ENCODE measurements around the gene SIGLECL1. TPM values are rescaled to one million over a fixed set of nuclear protein-coding genes. Genes with fewer than 3 reads are reported as not detected.
A peak's percentile ranks its signal among the peaks of the same experiment; 100 is the strongest.
"Not testable (repeated sequence)": the region's sequence is repeated elsewhere in the genome, so short reads cannot be mapped to it uniquely, and the experiment has no call there.

SIGLECL1 gene
- total RNA-seq, 3 donors from 2014 or later: not detected

- H3K36me3 ChIP-seq: no peaks in the 10 kb centered on the region
- H3K4me1 ChIP-seq: no peaks in the 10 kb centered on the region
- no peak overlapping the region for H3K4me3 ChIP-seq
- H3K27ac ChIP-seq: no peak overlapping the region
- H3K27me3 ChIP-seq: peaks cover 0 to 14% of the 10 kb centered on the region in 2 donors
- H3K9me3 ChIP-seq: no peaks in the 10 kb centered on the region
- TF ChIP-seq POLR2AphosphoS5 (IDR thresholded peaks at IDR 0.05): no peak
- TF ChIP-seq POLR2A (IDR thresholded peaks at IDR 0.05): no peak
- no peak for TF ChIP-seq CTCF (IDR thresholded peaks at IDR 0.05)
- intact Hi-C loops (cut with DNase I; ENCODE audit: low total_unique reads): no loop called here
- DNase-seq (ENCODE audit: low spot score in 2 of 2): no peak
Measured at GRCh38 chr19:51220996-51221395, 29.9 kb upstream of the SIGLECL1 start.

GRCh38 chr19:51224163-51224641, 26.7 kb upstream of the SIGLECL1 start:
- Histone ChIP-seq H3K4me3 (no peak overlapping the region), H3K36me3 (no peaks in the 10 kb centered on the region), H3K9me3 (no peaks in the 10 kb centered on the region), H3K27me3 (peaks cover 0 to 18% of the 10 kb centered on the region in 2 donors), H3K27ac (no peak overlapping the region), H3K4me1 (no peaks in the 10 kb centered on the region)
- intact Hi-C loops (cut with DNase I; ENCODE audit: low total_unique reads): no loop called here
- TF ChIP-seq CTCF (IDR thresholded peaks at IDR 0.05) (no peak), POLR2A (IDR thresholded peaks at IDR 0.05) (no peak), POLR2AphosphoS5 (IDR thresholded peaks at IDR 0.05) (no peak)
- no peak for DNase-seq (ENCODE audit: low spot score in 2 of 2)

GRCh38 chr19:51224898-51225393, 25.9 kb upstream of the SIGLECL1 start, which contains the start of gene CD33:
TSS of gene CD33 (plus strand) at chr19:51225080. CDS start at chr19:51225119, 39 bp downstream.
- H3K4me1 ChIP-seq; H3K9me3 ChIP-seq; DNase-seq (ENCODE audit: low spot score in 2 of 2); H3K36me3 ChIP-seq; H3K27ac ChIP-seq; intact Hi-C loops (cut with DNase I; ENCODE audit: low total_unique reads): not testable (repeated sequence)
- Histone ChIP-seq H3K4me3 (peak within 1 kb of the TSS; percentile 3 to 26 (median 11)), H3K27me3 (peaks cover 0 to 18% of the 10 kb centered on the region in 2 donors)

GRCh38 chr19:51226067-51226466, 24.8 kb upstream of the SIGLECL1 start:
- no peak for DNase-seq (ENCODE audit: low spot score in 2 of 2)
- Histone ChIP-seq H3K4me3 (peak overlapping the region in 1 of 3 donors; percentile 26), H3K27me3 (peaks cover 0 to 12% of the 10 kb centered on the region in 2 donors), H3K4me1 (no peaks in the 10 kb centered on the region), H3K9me3 (no peaks in the 10 kb centered on the region), H3K36me3 (no peaks in the 10 kb centered on the region), H3K27ac (no peak overlapping the region)
- TF ChIP-seq CTCF (IDR thresholded peaks at IDR 0.05): no peak
- no peak for TF ChIP-seq POLR2A (IDR thresholded peaks at IDR 0.05)
- intact Hi-C loops (cut with DNase I; ENCODE audit: low total_unique reads): no loop called here

GRCh38 chr19:51227326-51227725, 23.6 kb upstream of the SIGLECL1 start:
- intact Hi-C loops (cut with DNase I; ENCODE audit: low total_unique reads): no loop called here
- H3K9me3 ChIP-seq: peaks cover 0 to 6% of the 10 kb centered on the region in 2 donors
- peaks cover 0 to 19% of the 10 kb centered on the region in 2 donors for H3K27me3 ChIP-seq
- no peak for DNase-seq (ENCODE audit: low spot score in 2 of 2)
- no peak overlapping the region for H3K27ac ChIP-seq
- H3K4me1 ChIP-seq: no peaks in the 10 kb centered on the region
- H3K4me3 ChIP-seq: no peak overlapping the region
- TF ChIP-seq CTCF (IDR thresholded peaks at IDR 0.05) (no peak), POLR2AphosphoS5 (IDR thresholded peaks at IDR 0.05) (no peak)
- no peaks in the 10 kb centered on the region for H3K36me3 ChIP-seq
